PC-9 (cell line): ENCODE data around the gene NVL. TPM values are rescaled to one million over a fixed set of nuclear protein-coding genes. Genes with fewer than 3 reads are reported as not detected.

Experiments
- BruUV-seq: library from RNA; stranded (reverse); fragments of 400-500 nt; replicated peaks from 2 replicates; lab custom pipeline; 2021; lab: Mats Ljungman, UMichigan
- CTCF ChIA-PET: fragments of 300-600 bp; sonication (Branson Sonifier 250); formaldehyde crosslinking; loops from one replicate; lab custom pipeline; 2022; ENCODE audit warnings: antibody characterized with exemption; lab: Charles Lee
- POLR2A ChIA-PET: fragments of 300-600 bp; sonication (Branson Sonifier 250); formaldehyde crosslinking; loops from one replicate; lab custom pipeline; 2022; ENCODE audit warnings: antibody characterized with exemption; ENCODE audit not compliant: unreplicated experiment; lab: Charles Lee
- DNase-seq, 2 experiments: peaks; one replicate each; pipeline versions ENCODE4 v3.0.0 to v3.0.0-alpha.2; 2015 to 2022; ENCODE audit warnings: mixed read lengths in 1 of 2
- H2AFZ ChIP-seq: fragments of 200-600 bp; sonication (generic); 2 replicates; pipeline ENCODE4 v1.8.1; 2017; ENCODE audit warnings: antibody characterized with exemption
- H3F3A ChIP-seq: fragments of 200-600 bp; sonication (generic); 2 replicates; pipeline ENCODE4 v1.8.1; 2017; ENCODE audit warnings: antibody characterized with exemption, mild to moderate bottlenecking, low read depth; ENCODE audit not compliant: insufficient read depth
- H3K27ac ChIP-seq: fragments of 200-600 bp; sonication (generic); 2 replicates; pipeline ENCODE4 v1.6.1; 2016; ENCODE audit warnings: mixed run types
- H3K27me3 ChIP-seq: fragments of 200-600 bp; sonication (generic); 2 replicates; pipeline ENCODE4 v1.6.1; 2016; ENCODE audit warnings: low read depth, mixed run types; ENCODE audit not compliant: insufficient read depth
- H3K36me3 ChIP-seq: fragments of 200-600 bp; sonication (generic); 2 replicates; pipeline ENCODE4 v1.6.1; 2016; ENCODE audit warnings: low read depth, mixed run types
- H3K4me1 ChIP-seq: fragments of 200-600 bp; sonication (generic); replicated peaks from 2 replicates; pipeline ENCODE4 v1.6.1; 2016; ENCODE audit warnings: mixed run types; ENCODE audit not compliant: insufficient read depth
- H3K4me2 ChIP-seq: fragments of 200-600 bp; sonication (generic); 2 replicates; pipeline ENCODE4 v1.6.1; 2017; ENCODE audit warnings: mixed run types
- H3K4me3 ChIP-seq: fragments of 200-600 bp; sonication (generic); 2 replicates; pipeline ENCODE4 v1.6.1; 2016; ENCODE audit warnings: mixed run types
- H3K79me2 ChIP-seq: fragments of 200-600 bp; sonication (generic); 2 replicates; pipeline ENCODE4 v1.6.1; 2017; ENCODE audit warnings: low read depth, mixed run types
- H3K9me2 ChIP-seq: fragments of 200-600 bp; sonication (generic); 2 replicates; pipeline ENCODE4 v1.8.1; 2017; ENCODE audit warnings: mild to moderate bottlenecking; ENCODE audit not compliant: insufficient read depth
- H3K9me3 ChIP-seq: fragments of 200-600 bp; sonication (generic); 2 replicates; pipeline ENCODE4 v1.8.1; 2016; ENCODE audit warnings: low read depth; ENCODE audit not compliant: insufficient read depth
- H4K20me1 ChIP-seq: fragments of 200-600 bp; sonication (generic); 2 replicates; pipeline ENCODE4 v1.8.1; 2017; ENCODE audit not compliant: insufficient read depth
- EZH2 ChIP-seq: fragments of 200-600 bp; sonication (generic); IDR thresholded peaks from 2 replicates; pipeline ENCODE4 v1.8.0; 2017; ENCODE audit warnings: antibody characterized with exemption, low read depth
- intact Hi-C: fragments of 100-400 bp; cut with micrococcal nuclease; formaldehyde crosslinking; loops from one replicate; pipeline ENCODE4 v1.10.0; 2022; ENCODE audit not compliant: unreplicated experiment
- total RNA-seq: library from RNA; stranded (reverse); gene quantifications from 2 replicates; pipeline ENCODE4 v1.2.3, GENCODE V29; 2021
- TF ChIP-seq, protein P1 (sequence below): fragments of 200-600 bp; sonication (generic); conservative IDR thresholded peaks from 2 replicates; pipeline ENCODE4 v1.6.1; 2017; ENCODE audit warnings: mixed run types, antibody characterized with exemption, mild to moderate bottlenecking, moderate library complexity

The NVL gene
- total RNA-seq, 1 experiment from 2014 or later = 36.1 TPM

DNA sequence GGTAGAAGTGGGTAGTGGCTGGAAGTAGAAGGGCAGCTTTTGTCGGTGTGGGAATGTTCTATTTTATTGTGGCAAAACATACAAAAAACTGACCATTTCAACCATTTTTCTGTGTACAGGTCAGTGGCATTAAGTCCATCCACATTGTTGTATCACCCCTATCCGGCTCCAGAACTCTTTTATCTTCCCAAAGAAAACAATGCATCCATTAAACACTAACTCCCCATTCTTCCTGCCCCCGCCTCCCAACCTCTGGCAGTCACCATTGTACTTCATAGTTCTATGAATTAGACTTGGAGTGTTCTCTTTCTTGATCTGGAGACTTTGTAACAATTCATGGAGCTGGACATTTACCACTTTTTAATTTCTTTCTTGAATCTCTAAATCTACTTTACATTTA, 91.2 kb downstream of the NVL start:
- Histone ChIP-seq H3K4me1 (no peaks in the 10 kb centered on the region), H3K36me3 (0 out of 2 replicates have a peak, but pooled peaks cover 5% of the 10 kb centered on the region), H3K79me2 (no peaks in the 10 kb centered on the region), H3K27me3 (no peaks in the 10 kb centered on the region), H3K4me3 (no peak overlapping the region), H3K9me3 (no peaks in the 10 kb centered on the region), H3K27ac (no peak overlapping the region), H3F3A (no peaks in the 10 kb centered on the region), H4K20me1 (no peaks in the 10 kb centered on the region), H3K9me2 (no peaks in the 10 kb centered on the region), H3K4me2 (no peak overlapping the region), H2AFZ (no peak overlapping the region)
- DNase-seq = no peak
- no TSS peak for BruUV-seq
- CTCF ChIA-PET = no interaction called here
- intact Hi-C loops = no loop called here
- POLR2A ChIA-PET = no interaction called here
- no peak for TF ChIP-seq EZH2
- TF ChIP-seq, protein P1, sequence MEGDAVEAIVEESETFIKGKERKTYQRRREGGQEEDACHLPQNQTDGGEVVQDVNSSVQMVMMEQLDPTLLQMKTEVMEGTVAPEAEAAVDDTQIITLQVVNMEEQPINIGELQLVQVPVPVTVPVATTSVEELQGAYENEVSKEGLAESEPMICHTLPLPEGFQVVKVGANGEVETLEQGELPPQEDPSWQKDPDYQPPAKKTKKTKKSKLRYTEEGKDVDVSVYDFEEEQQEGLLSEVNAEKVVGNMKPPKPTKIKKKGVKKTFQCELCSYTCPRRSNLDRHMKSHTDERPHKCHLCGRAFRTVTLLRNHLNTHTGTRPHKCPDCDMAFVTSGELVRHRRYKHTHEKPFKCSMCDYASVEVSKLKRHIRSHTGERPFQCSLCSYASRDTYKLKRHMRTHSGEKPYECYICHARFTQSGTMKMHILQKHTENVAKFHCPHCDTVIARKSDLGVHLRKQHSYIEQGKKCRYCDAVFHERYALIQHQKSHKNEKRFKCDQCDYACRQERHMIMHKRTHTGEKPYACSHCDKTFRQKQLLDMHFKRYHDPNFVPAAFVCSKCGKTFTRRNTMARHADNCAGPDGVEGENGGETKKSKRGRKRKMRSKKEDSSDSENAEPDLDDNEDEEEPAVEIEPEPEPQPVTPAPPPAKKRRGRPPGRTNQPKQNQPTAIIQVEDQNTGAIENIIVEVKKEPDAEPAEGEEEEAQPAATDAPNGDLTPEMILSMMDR = no peak

DNA sequence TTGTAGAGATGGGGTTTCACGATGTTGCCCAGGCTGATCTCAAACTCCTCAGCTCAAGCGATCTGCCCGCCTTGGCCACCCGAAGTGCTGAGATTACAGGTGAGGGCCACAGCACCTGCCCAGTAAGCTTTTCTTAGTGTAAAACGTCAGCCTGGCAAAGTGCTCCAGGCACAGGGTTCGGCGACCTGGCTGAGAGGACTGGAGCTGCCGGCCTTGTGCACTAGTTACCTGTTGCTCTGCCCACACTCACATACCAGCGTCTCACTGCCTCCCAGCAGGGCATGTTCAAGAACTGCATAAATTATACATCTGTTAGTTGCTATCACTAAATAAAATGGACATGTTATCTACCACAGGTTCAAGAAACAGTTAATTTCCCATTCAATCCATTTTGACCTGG, 91.8 kb downstream of the NVL start:
- TF ChIP-seq, protein P1 = no peak
- TF ChIP-seq EZH2 = no peak
- DNase-seq = no peak
- H3K4me1 ChIP-seq = no peaks in the 10 kb centered on the region
- ChIA-PET CTCF (no interaction called here), POLR2A (no interaction called here)
- no peaks in the 10 kb centered on the region for H4K20me1 ChIP-seq
- H3K36me3 ChIP-seq = peaks cover 5% of the 10 kb centered on the region; the same call in 1 of the 2 replicates
- H3K79me2 ChIP-seq = no peaks in the 10 kb centered on the region
- no peaks in the 10 kb centered on the region for H3F3A ChIP-seq
- H3K9me2 ChIP-seq = no peaks in the 10 kb centered on the region
- intact Hi-C loops = no loop called here
- H3K9me3 ChIP-seq = no peaks in the 10 kb centered on the region
- H3K4me2 ChIP-seq = no peak overlapping the region
- BruUV-seq = no TSS peak
- H3K27me3 ChIP-seq = no peaks in the 10 kb centered on the region
- H3K27ac ChIP-seq = no peak overlapping the region
- H3K4me3 ChIP-seq = no peak overlapping the region
- no peak overlapping the region for H2AFZ ChIP-seq

DNA sequence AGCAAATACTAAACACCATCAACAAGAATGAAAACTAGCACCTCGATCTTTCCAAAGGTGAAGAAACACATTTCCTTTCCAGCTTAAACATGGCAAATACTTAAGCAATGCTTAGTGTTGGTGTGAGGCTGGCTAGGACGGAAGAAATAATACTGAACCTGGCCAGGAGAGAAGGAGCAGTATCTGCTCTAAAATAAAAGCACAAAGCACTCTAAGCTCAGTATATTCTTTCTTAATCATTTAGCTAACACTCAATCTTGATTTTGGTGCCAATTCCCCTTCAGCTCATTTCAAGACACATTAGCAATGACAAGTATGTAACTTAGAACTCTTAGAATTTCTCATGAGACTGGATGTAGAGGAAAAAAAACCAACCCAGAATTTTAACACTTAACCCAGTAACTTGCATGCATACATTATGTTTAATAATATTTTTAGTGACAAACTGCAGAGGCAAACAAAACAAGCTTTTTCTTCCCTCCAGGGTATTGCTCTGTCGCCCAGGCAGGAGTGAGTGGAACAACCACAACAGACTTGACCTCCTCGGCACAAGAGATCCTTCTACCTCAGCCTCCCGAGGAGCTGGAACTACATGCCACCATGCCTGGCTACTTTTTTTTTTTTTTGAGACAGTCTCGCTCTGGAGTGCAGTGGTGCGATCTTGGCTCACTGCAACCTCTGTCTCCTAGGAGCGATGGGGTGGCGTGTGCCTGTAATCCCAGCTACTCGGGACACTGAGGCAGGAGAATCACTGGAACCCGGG, 92.7 kb downstream of the NVL start:
- Histone ChIP-seq H3F3A (no peaks in the 10 kb centered on the region), H3K4me3 (no peak overlapping the region), H3K36me3 (peaks cover 5% of the 10 kb centered on the region; the same call in 1 of the 2 replicates), H3K27ac (no peak overlapping the region), H3K79me2 (no peaks in the 10 kb centered on the region), H3K27me3 (no peaks in the 10 kb centered on the region), H3K4me2 (no peak overlapping the region), H3K9me2 (no peaks in the 10 kb centered on the region), H2AFZ (no peak overlapping the region), H4K20me1 (no peaks in the 10 kb centered on the region), H3K4me1 (no peaks in the 10 kb centered on the region), H3K9me3 (no peaks in the 10 kb centered on the region)
- ChIA-PET POLR2A (no interaction called here), CTCF (interaction anchor here (0.6 kb wide), 1 partner anchor 23 kb away, joined by 4 read pairs; no protein-coding TSS in a partner anchor)
- intact Hi-C loops = no loop called here
- DNase-seq = no peak
- BruUV-seq = no TSS peak
- no peak for TF ChIP-seq EZH2
- TF ChIP-seq, protein P1 = no peak
